ENCODE results near the gene ZMYND8.
"Not testable (repeated sequence)": the region's sequence is repeated elsewhere in the genome, so short reads cannot be mapped to it uniquely, and the experiment has no call there.

The ZMYND8 gene

GRCh38 chr20:47262365-47263013 lies 94.0 kb downstream of the ZMYND8 start:
- no peak for DNase-seq

- DNase-seq = no peak
Measured at GRCh38 chr20:47262008-47262364, 94.5 kb downstream of the ZMYND8 start.

GRCh38 chr20:47261161-47261774 lies 95.2 kb downstream of the ZMYND8 start:
- not testable (repeated sequence) for DNase-seq

DNA sequence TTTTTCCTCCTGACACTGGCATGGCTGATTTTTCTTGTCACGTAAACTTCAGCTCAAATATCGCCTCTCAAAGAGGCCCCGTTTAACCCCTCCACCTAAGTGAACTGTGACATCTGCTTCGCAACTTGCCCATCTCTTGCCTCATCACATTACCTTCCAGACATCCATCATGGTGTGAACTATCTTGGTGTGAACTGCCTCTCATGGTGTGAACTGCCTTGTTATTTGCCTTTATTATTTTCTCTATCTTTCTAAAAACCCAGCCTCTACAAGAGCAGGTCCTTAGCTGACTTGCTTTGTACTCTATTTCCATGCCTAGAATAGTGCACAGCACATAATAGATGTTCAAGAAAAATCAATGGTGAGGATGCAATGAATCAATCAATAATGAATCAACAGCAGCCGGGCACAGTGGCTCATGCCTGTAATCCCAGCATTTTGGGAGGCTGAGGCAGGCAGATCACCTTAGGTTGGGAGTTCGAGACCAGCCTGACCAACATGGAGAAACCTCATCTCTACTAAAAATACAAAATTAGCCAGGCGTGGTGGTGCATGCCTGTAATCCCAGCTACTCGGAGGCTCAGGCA lies 95.9 kb downstream of the ZMYND8 start:
- not testable (repeated sequence) for DNase-seq

- no peak for DNase-seq
Measured at GRCh38 chr20:47258745-47259695, 97.5 kb downstream of the ZMYND8 start.

DNA sequence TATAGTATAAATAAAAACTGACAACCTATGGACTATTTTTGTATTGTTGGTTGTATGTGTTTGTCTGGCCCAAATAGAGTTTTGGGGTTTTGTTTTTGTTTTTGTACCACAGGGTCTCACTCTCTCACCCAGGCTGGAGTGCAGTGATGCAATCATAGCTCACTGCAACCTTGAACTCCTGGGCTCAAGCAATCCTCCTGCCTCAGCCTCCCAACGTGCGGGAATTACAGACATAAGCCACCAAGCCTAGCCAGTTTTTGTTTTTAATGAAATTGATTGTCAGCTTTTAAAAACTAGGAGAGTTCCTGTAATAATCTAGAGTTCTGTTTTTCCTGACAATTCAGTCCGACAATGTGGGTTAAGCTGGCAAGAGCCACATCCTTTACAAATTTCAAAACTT lies 98.7 kb downstream of the ZMYND8 start:
- no peak for DNase-seq

GRCh38 chr20:47257256-47257655 lies 99.2 kb downstream of the ZMYND8 start:
- DNase-seq = no peak

DNA sequence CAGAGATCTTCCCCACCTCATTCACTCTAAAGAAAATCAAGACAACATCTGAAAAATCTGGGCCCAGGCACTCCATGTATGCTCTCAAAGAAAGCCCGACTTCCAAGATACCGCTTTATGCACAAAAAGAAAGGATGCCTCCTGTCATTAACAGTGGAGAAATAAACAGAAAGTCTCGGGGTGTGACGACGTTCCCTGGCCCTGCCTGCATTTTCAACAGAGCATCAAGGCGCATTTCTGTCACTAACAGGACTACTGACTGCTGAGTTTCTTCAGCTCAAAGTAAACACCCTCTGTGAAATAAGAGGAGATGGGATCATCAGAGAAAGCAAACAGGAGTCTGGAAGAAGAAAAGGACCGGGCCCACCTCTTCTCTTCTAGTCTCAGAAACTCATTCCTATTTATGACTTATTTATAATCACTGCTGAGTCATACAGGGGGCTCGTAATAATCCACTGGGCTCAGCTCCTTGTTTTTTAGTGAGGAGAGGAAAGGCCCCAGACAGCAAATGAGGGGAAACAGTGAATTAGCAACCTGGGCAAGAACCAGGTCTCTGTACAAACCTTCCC lies 99.7 kb downstream of the ZMYND8 start:
- DNase-seq = no peak

GRCh38 chr20:47253872-47254271 lies 102.6 kb downstream of the ZMYND8 start:
- DNase-seq = no peak

- DNase-seq = peak; percentile 75
Measured at GRCh38 chr20:47252879-47253307, 103.6 kb downstream of the ZMYND8 start.

- DNase-seq = no peak
Measured at GRCh38 chr20:47251154-47252020, 105.1 kb downstream of the ZMYND8 start.

DNA sequence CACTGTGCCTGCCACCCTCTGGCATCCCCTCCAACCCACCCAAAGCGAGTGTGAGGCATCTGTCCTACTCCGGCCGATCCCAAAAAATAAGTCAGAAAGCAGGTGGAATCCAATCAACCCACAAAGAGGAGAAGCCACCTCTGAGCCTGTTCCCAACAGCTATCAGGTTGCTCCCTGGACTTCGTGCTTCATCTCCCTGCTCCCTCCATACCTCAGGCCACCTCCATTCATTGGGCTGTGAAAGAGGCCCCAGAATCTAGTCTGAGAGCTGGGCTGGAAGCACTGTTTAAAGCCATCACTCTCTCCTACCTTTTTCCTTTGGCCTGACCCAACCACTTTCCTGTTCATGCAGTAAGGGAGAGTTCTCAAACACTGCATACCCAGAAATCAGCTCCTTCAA lies 106.1 kb downstream of the ZMYND8 start:
- no peak for DNase-seq

GRCh38 chr20:47249913-47250312 lies 106.6 kb downstream of the ZMYND8 start:
- no peak for DNase-seq

DNA sequence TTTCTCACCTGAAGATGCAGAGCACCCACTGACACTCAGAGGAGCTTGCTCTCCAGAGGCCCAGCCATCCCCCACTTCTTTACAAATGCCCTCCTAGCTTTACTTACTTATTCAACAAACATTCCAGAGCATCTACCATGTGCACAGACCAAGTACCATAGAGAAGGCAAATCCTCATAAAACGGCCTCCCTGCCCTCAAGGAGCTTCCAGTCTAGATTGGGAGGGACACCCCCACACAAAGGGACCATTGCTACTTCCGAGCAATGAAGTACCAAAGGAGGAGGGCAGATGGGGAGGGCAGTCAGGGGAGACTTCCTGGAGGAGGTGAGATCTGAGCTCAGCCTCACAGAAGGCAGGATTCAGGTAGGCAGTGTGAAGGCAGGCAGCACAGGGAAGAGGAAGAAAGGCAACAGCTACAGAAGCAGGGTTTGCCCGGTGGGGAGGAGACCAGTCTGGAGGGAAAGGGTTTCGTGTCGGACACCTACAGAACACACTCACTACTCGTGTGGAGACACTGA lies 108.0 kb downstream of the ZMYND8 start:
- DNase-seq = no peak

DNA sequence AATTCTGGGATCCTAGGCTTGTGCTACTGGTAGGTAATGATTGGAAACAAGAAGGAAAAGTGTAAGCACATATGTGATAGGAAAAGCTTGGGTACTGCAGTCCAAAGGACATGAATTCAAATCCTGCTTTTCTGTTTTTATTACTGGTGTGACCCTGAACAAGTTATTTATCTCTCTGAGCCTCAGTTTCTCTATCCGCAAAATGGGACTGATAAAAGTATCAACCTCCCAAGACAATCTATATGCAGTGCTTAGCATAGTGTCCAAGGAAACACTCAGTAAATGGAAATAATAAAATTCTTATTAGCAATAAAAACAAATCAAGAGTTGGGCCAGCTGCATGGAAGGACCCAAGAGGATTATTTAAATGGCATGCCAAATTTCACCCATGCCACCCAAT lies 108.5 kb downstream of the ZMYND8 start:
- no peak for DNase-seq

- DNase-seq = no peak
Measured at GRCh38 chr20:47246061-47246777, 110.3 kb downstream of the ZMYND8 start.

GRCh38 chr20:47245166-47245565 lies 111.3 kb downstream of the ZMYND8 start:
- DNase-seq = not testable (repeated sequence)

GRCh38 chr20:47244451-47244850 lies 112.0 kb downstream of the ZMYND8 start:
- no peak for DNase-seq

DNA sequence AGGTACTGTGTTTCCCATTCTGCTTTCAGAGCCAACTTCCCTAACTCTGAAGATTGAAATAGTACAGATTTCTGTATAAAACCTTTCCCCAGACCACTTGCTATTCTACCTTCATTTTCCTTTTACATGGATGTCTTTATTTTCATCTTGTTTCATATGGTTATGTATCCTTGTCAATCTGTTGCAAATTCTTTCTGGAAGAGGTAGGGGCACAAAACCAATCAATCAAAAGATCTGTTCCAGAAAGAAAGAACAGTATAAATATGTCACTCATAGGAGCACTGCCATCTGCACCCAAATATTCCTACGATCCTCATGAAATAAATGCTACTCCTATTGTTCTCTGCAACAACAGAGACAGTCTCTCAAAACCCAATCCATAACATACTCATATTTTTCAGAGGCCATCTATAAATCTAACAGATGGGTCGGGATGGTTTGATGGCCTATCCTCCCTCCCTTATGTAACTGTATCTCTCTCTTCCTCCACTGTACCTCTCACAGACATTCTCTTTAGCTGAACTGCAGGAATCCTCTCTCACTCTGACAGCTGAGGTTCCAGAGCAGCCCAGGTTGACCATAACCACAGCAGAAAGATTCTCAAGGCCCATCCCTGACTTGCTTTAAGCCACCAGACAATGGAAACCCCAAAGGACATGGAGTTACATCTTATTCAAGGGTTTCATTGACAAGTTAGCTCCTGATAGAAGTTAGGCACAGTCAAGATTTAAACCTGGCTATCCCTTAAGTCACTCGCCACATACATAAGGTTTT lies 112.8 kb downstream of the ZMYND8 start:
- DNase-seq = no peak

DNA sequence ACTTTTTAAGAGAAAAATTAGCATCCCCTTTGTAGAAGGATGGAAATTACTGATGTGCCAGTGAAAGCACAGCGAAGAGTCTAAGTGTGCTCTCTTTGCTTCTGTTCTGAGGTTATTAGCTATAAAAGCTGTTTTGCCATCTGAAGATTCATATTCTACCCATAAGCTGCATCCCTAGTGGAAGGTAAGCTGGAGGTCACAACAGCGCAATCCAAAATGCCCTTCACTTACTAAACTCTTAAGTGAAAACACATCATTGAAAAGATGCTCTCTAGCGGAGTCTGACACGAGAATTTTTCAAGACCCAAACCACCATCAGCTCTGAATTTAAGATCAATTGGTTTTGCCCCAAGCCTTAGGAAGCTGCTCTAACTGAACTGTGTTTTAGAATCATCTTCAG lies 113.5 kb downstream of the ZMYND8 start:
- no peak for DNase-seq
